K562 (cell line): ENCODE results near the gene PPP4R1. TPM values are rescaled to one million over a fixed set of nuclear protein-coding genes. Genes with fewer than 3 reads are reported as not detected.

Experiments used
- GTF2A2 ChIP-seq: IDR thresholded peaks from 2 replicates; pipeline ENCODE4 v1.6.1; 2016; ENCODE audit warnings: mild to moderate bottlenecking, missing genetic modification characterization, missing compliant biosample characterization
- HBP1 ChIP-seq: fragments of 450-650 bp; formaldehyde crosslinking; IDR thresholded peaks from 2 replicates; pipeline ENCODE4 v1.4.0; 2022; ENCODE audit warnings: missing genetic modification characterization
- KLF6 ChIP-seq: fragments of 250-450 bp; sonication (Bioruptor Pico); IDR thresholded peaks from 2 replicates; pipeline ENCODE4 v1.4.0; 2020; ENCODE audit warnings: mild to moderate bottlenecking, moderate library complexity, borderline replicate concordance
- MAX ChIP-seq: sonication (generic); formaldehyde crosslinking; IDR thresholded peaks from 2 replicates; pipeline ENCODE4 v1.9.0; 2022; ENCODE audit warnings: mild to moderate bottlenecking, missing genetic modification reagents
- PREB ChIP-seq: sonication (generic); formaldehyde crosslinking; IDR thresholded peaks from 2 replicates; pipeline ENCODE4 v1.8.1; 2023; ENCODE audit warnings: mild to moderate bottlenecking, missing genetic modification reagents
- PRMT5 ChIP-seq: sonication (generic); formaldehyde crosslinking; IDR thresholded peaks from 2 replicates; pipeline ENCODE4 v1.5.0; 2020; ENCODE audit warnings: missing genetic modification reagents
- RBM39 ChIP-seq: fragments of 200-400 bp; formaldehyde crosslinking; optimal IDR thresholded peaks from 2 replicates; pipeline ENCODE3; 2018; ENCODE audit warnings: low read depth, low read length
- RHOXF2B ChIP-seq: fragments of 250-450 bp; sonication (Bioruptor Pico); conservative IDR thresholded peaks from 2 replicates; pipeline ENCODE4 v1.5.1; 2021
- ZBTB17 ChIP-seq: fragments of 450-650 bp; formaldehyde crosslinking; IDR thresholded peaks from 2 replicates; pipeline ENCODE4 v1.4.0; 2020; ENCODE audit warnings: mild to moderate bottlenecking
- ZNF511 ChIP-seq: sonication (generic); formaldehyde crosslinking; IDR thresholded peaks from 2 replicates; pipeline ENCODE4 v1.8.0; 2022; ENCODE audit warnings: mild to moderate bottlenecking, missing genetic modification reagents
- ZNF780A ChIP-seq: fragments of 250-450 bp; sonication (Bioruptor Pico); IDR thresholded peaks from 2 replicates; pipeline ENCODE4 v1.5.0; 2021; ENCODE audit warnings: mild to moderate bottlenecking
- polyA plus RNA-seq, 8 experiments: library from polyadenylated mRNA; depleted of rRNA in 4 of 8; stranded (reverse) in 5 of 8; unstranded in 3 of 8; fragments of >200 nt; fragmentation: Nextera tagmentation in 2 of 8; fragmentation: Illumina TruSeq in 1 of 8; extraction: Ambion mirVana in 2 of 8; extraction: Trizol in 1 of 8; gene quantifications; 2 replicates each; pipeline versions ENCODE4 v1.2.1 to v1.2.3, GENCODE V29; 2011 to 2014; ENCODE audit warnings: inconsistent platforms in 1 of 8, missing spikeins in 1 of 8
- total RNA-seq, 7 experiments: library from RNA; depleted of rRNA in 6 of 7; stranded (reverse); fragments of >200 nt in 6 of 7; fragmentation: Illumina TruSeq in 2 of 7; extraction: Trizol in 2 of 7; gene quantifications; 2 replicates each; pipeline versions ENCODE4 v1.2.1 to v1.2.3, GENCODE V29; 2011 to 2021; ENCODE audit warnings: low replicate concordance in 1 of 7
- TF ChIP-seq, protein P1 (sequence below): fragments of 250-450 bp; sonication (Bioruptor Pico); IDR thresholded peaks from 2 replicates; pipeline ENCODE4 v1.5.0; 2022; ENCODE audit warnings: mild to moderate bottlenecking
- TF ChIP-seq, protein P2 (sequence below): fragments of 150-350 bp; conservative IDR thresholded peaks from 2 replicates; pipeline ENCODE4 v1.6.1; 2014; ENCODE audit warnings: low read length
- TF ChIP-seq, protein P3 (sequence below): sonication (generic); formaldehyde crosslinking; IDR thresholded peaks from 2 replicates; pipeline ENCODE4 v1.8.1; 2023; ENCODE audit warnings: mild to moderate bottlenecking, missing genetic modification reagents

The PPP4R1 gene
- total and polyA plus RNA-seq, 9 of the 15 experiments (the other 6 are each of a cell fraction or from before 2014, with no cell fraction given) = 23.5 to 136 (median 84.5) TPM

DNA sequence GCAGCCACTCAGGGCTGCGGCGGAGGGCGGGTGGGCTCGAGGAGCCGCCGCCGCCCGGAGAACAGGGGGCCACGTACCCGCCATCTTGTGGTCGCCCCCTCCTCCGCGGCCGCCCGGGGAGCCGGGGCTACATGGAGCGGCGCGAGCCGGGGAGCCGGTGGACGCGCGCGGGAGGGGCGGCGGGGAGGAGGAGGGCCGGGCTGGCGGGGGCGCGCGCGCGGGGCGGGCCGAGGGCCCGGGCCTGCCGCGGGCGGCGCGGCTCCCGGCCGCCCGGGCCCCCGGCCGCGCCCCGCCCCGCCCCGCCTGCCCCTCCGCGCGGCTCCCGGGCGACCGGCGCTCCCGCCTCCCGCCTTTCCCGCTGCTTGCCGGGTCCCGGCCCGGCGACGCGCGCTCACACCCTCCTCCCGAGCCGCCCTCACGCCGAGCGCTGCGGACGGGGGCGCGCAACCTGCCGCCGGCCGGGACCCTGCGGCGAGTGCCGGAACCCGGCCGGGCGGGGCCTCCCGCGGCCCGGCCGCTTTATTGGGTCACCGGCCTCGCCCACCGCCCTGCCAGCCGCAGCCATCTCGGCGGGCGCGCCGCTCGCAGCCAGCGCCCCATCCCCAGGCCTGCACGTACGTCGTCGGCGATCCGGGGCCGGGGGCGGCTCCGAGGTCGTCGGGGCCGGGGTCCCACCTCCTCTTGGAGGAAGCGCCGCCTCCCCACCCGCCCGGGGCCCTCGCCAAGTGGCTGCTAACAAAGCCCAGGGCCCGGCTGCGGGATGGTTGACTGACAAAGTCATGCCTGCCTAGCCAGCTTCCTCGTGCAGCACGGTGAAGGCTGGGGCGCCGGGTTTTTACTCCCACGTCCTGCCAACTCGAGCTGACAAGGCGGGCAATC is at the start of gene PPP4R1 (continued):
- TF ChIP-seq GTF2A2 (tag) = peak; percentile 15; the same call in 1 of the 2 replicates
- TF ChIP-seq, protein P1, sequence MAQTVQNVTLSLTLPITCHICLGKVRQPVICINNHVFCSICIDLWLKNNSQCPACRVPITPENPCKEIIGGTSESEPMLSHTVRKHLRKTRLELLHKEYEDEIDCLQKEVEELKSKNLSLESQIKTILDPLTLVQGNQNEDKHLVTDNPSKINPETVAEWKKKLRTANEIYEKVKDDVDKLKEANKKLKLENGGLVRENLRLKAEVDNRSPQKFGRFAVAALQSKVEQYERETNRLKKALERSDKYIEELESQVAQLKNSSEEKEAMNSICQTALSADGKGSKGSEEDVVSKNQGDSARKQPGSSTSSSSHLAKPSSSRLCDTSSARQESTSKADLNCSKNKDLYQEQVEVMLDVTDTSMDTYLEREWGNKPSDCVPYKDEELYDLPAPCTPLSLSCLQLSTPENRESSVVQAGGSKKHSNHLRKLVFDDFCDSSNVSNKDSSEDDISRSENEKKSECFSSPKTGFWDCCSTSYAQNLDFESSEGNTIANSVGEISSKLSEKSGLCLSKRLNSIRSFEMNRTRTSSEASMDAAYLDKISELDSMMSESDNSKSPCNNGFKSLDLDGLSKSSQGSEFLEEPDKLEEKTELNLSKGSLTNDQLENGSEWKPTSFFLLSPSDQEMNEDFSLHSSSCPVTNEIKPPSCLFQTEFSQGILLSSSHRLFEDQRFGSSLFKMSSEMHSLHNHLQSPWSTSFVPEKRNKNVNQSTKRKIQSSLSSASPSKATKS = no peak
- TF ChIP-seq ZNF780A = no peak
- TF ChIP-seq PRMT5 (CRISPR knock-in tag) = no peak
- no peak for TF ChIP-seq PREB (CRISPR knock-in tag)
- peak; percentile 75 for TF ChIP-seq MAX (CRISPR knock-in tag)
- 0 out of 2 replicates have a peak, but pooled peaks have one; percentile 59 for TF ChIP-seq ZBTB17 (CRISPR knock-in tag)
- TF ChIP-seq, protein P2, sequence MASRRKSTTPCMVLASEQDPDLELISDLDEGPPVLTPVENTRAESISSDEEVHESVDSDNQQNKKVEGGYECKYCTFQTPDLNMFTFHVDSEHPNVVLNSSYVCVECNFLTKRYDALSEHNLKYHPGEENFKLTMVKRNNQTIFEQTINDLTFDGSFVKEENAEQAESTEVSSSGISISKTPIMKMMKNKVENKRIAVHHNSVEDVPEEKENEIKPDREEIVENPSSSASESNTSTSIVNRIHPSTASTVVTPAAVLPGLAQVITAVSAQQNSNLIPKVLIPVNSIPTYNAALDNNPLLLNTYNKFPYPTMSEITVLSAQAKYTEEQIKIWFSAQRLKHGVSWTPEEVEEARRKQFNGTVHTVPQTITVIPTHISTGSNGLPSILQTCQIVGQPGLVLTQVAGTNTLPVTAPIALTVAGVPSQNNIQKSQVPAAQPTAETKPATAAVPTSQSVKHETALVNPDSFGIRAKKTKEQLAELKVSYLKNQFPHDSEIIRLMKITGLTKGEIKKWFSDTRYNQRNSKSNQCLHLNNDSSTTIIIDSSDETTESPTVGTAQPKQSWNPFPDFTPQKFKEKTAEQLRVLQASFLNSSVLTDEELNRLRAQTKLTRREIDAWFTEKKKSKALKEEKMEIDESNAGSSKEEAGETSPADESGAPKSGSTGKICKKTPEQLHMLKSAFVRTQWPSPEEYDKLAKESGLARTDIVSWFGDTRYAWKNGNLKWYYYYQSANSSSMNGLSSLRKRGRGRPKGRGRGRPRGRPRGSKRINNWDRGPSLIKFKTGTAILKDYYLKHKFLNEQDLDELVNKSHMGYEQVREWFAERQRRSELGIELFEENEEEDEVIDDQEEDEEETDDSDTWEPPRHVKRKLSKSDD = no peak
- TF ChIP-seq, protein P3, sequence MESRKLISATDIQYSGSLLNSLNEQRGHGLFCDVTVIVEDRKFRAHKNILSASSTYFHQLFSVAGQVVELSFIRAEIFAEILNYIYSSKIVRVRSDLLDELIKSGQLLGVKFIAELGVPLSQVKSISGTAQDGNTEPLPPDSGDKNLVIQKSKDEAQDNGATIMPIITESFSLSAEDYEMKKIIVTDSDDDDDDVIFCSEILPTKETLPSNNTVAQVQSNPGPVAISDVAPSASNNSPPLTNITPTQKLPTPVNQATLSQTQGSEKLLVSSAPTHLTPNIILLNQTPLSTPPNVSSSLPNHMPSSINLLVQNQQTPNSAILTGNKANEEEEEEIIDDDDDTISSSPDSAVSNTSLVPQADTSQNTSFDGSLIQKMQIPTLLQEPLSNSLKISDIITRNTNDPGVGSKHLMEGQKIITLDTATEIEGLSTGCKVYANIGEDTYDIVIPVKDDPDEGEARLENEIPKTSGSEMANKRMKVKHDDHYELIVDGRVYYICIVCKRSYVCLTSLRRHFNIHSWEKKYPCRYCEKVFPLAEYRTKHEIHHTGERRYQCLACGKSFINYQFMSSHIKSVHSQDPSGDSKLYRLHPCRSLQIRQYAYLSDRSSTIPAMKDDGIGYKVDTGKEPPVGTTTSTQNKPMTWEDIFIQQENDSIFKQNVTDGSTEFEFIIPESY (CRISPR knock-in tag) = no peak
- TF ChIP-seq RBM39 = no peak
- no peak for TF ChIP-seq HBP1 (CRISPR knock-in tag)
- TF ChIP-seq RHOXF2B (CRISPR knock-in tag) = no peak
- TF ChIP-seq KLF6 (CRISPR knock-in tag) = no peak
- no peak; the same call in none of the 2 replicates for TF ChIP-seq ZNF511 (CRISPR knock-in tag)
